ENCODE results near the gene NDUFB2.

DNA sequence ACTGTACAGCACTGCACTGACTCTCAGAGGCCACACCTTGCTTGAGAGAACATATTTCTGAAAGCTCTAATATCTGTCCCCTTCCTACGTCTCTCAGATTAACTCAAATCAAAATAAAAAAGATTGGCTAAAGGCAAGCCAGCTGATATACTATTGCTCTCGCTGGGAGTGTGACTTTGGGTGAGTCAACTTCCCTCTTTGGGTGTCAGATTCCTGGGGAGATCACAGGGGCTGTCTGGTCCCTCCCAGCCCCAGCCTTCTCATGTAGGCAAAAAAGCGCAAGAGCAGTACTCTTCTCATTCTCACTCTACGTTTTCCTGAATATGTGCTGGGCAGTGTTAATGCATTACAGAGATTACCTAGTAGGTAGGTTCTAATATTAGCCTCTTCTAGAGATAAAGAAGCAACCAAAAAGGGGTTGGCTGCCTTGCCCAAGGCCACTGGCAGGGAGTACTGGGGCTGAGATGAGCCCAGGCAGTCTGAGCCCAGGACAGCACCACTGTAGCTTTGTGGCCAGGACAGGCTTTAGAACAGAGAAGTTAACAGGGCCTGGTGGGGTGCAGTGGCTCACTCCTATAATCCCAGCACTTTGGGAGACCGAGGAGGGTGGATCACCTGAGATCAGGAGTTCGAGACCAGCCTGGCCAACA lies 46.8 kb upstream of the NDUFB2 start:
- TF ChIP-seq, protein P1, sequence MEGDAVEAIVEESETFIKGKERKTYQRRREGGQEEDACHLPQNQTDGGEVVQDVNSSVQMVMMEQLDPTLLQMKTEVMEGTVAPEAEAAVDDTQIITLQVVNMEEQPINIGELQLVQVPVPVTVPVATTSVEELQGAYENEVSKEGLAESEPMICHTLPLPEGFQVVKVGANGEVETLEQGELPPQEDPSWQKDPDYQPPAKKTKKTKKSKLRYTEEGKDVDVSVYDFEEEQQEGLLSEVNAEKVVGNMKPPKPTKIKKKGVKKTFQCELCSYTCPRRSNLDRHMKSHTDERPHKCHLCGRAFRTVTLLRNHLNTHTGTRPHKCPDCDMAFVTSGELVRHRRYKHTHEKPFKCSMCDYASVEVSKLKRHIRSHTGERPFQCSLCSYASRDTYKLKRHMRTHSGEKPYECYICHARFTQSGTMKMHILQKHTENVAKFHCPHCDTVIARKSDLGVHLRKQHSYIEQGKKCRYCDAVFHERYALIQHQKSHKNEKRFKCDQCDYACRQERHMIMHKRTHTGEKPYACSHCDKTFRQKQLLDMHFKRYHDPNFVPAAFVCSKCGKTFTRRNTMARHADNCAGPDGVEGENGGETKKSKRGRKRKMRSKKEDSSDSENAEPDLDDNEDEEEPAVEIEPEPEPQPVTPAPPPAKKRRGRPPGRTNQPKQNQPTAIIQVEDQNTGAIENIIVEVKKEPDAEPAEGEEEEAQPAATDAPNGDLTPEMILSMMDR (IDR thresholded peaks at IDR 0.05), result no peak
- TF ChIP-seq POLR2A (IDR thresholded peaks at IDR 0.05), result no peak

All from Peyer's patch (tissue), 4 donors.